ENCODE measurements around the gene HOPX. TPM values are rescaled to one million over a fixed set of nuclear protein-coding genes. Genes with fewer than 3 reads are reported as not detected.

Gene HOPX
- total RNA-seq, 4 donors from 2014 or later: 6.0 to 37.4 (median 17.4) TPM

GRCh38 chr4:56626963-56627362 is 54.1 kb downstream of the HOPX start:
- intact Hi-C loops (cut with DNase I; ENCODE audit: low total_unique reads): no loop called here
- no peak for DNase-seq
- Histone ChIP-seq H3K4me3 (no peak overlapping the region), H3K9me3 (no peaks in the 10 kb centered on the region), H3K27ac (peak overlapping the region; percentile 53 to 60), H3K27me3 (no peaks in the 10 kb centered on the region), H3K4me1 (peaks cover 0 to 7% of the 10 kb centered on the region in 2 donors), H3K36me3 (no peaks in the 10 kb centered on the region)
- TF ChIP-seq CTCF (IDR thresholded peaks at IDR 0.05) (no peak), POLR2A (IDR thresholded peaks at IDR 0.05) (no peak)

- no peaks in the 10 kb centered on the region for H3K9me3 ChIP-seq
- peaks cover 0 to 7% of the 10 kb centered on the region in 2 donors for H3K4me1 ChIP-seq
- TF ChIP-seq CTCF (IDR thresholded peaks at IDR 0.05): no peak
- TF ChIP-seq POLR2A (IDR thresholded peaks at IDR 0.05): no peak
- DNase-seq: no peak
- no peaks in the 10 kb centered on the region for H3K27me3 ChIP-seq
- intact Hi-C loops (cut with DNase I; ENCODE audit: low total_unique reads): no loop called here
- H3K4me3 ChIP-seq: no peak overlapping the region
- H3K36me3 ChIP-seq: no peaks in the 10 kb centered on the region
- no peak overlapping the region for H3K27ac ChIP-seq
Measured at GRCh38 chr4:56626420-56626819, 54.7 kb downstream of the HOPX start.

- Histone ChIP-seq H3K4me1 (peaks cover 0 to 7% of the 10 kb centered on the region in 2 donors), H3K27ac (peak overlapping the region in 1 of 2 donors; percentile 45), H3K27me3 (no peaks in the 10 kb centered on the region), H3K9me3 (no peaks in the 10 kb centered on the region), H3K4me3 (no peak overlapping the region), H3K36me3 (no peaks in the 10 kb centered on the region)
- TF ChIP-seq CTCF (IDR thresholded peaks at IDR 0.05) (no peak), POLR2A (IDR thresholded peaks at IDR 0.05) (no peak)
- intact Hi-C loops (cut with DNase I; ENCODE audit: low total_unique reads): no loop called here
- no peak for DNase-seq
Measured at GRCh38 chr4:56622176-56622575, 58.9 kb downstream of the HOPX start.

- DNase-seq: no peak
- Histone ChIP-seq H3K27me3 (no peaks in the 10 kb centered on the region), H3K36me3 (no peaks in the 10 kb centered on the region), H3K4me1 (peaks cover 0 to 7% of the 10 kb centered on the region in 2 donors), H3K4me3 (no peak overlapping the region), H3K27ac (no peak overlapping the region), H3K9me3 (no peaks in the 10 kb centered on the region)
- TF ChIP-seq POLR2A (IDR thresholded peaks at IDR 0.05) (no peak), CTCF (IDR thresholded peaks at IDR 0.05) (no peak)
- intact Hi-C loops (cut with DNase I; ENCODE audit: low total_unique reads): no loop called here
Measured at GRCh38 chr4:56619816-56620215, 61.3 kb downstream of the HOPX start.

GRCh38 chr4:56619160-56619559 is 61.9 kb downstream of the HOPX start:
- Histone ChIP-seq H3K27ac (no peak overlapping the region), H3K9me3 (no peaks in the 10 kb centered on the region), H3K4me3 (no peak overlapping the region), H3K27me3 (no peaks in the 10 kb centered on the region), H3K36me3 (no peaks in the 10 kb centered on the region), H3K4me1 (peaks cover 0 to 7% of the 10 kb centered on the region in 2 donors)
- intact Hi-C loops (cut with DNase I; ENCODE audit: low total_unique reads): no loop called here
- DNase-seq: no peak
- TF ChIP-seq CTCF (IDR thresholded peaks at IDR 0.05) (no peak), POLR2A (IDR thresholded peaks at IDR 0.05) (no peak)

Measured in uterus (tissue), 4 donors.